ENCODE results near the gene TSPAN13. TPM values are rescaled to one million over a fixed set of nuclear protein-coding genes. Genes with fewer than 3 reads are reported as not detected.

Gene TSPAN13
- total and polyA plus RNA-seq, 10 donors: 30.1 to 53.0 (median 46.9) TPM

DNA sequence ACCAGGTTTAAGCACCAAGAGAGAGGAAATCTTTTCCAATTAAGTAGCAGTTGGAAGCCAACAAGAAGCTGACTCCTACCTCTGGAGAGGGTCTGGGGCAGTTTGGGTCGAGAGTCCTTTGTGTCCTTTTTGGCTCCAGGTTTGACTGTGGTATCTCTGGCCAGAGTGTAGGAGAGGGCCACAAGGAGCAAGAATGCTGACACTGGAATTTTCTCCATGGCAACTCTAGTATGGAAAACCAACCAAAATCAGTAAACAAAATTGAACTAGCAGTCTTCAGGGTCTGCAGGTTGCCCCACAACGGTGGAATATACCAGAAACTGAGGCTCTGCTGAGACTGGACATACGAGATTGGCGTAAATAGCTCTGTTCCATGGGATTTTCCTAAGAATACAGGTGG is 48.0 kb downstream of the TSPAN13 start:
- Histone ChIP-seq H3K27me3 (replicated peaks in 1 of 7) (no peaks in the 10 kb centered on the region), H3K27ac (no peak overlapping the region), H3K4me1 (no peaks in the 10 kb centered on the region), H3K36me3 (no peaks in the 10 kb centered on the region), H3K4me3 (no peak overlapping the region), H3K9me3 (no peaks in the 10 kb centered on the region)
- TF ChIP-seq, protein P1, sequence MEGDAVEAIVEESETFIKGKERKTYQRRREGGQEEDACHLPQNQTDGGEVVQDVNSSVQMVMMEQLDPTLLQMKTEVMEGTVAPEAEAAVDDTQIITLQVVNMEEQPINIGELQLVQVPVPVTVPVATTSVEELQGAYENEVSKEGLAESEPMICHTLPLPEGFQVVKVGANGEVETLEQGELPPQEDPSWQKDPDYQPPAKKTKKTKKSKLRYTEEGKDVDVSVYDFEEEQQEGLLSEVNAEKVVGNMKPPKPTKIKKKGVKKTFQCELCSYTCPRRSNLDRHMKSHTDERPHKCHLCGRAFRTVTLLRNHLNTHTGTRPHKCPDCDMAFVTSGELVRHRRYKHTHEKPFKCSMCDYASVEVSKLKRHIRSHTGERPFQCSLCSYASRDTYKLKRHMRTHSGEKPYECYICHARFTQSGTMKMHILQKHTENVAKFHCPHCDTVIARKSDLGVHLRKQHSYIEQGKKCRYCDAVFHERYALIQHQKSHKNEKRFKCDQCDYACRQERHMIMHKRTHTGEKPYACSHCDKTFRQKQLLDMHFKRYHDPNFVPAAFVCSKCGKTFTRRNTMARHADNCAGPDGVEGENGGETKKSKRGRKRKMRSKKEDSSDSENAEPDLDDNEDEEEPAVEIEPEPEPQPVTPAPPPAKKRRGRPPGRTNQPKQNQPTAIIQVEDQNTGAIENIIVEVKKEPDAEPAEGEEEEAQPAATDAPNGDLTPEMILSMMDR (IDR thresholded peaks at IDR 0.05 in 8 of 11, conservative IDR thresholded peaks at IDR 0.05 in 3 of 11): no peak
- no peak for TF ChIP-seq POLR2A (IDR thresholded peaks at IDR 0.05)
- TF ChIP-seq POLR2AphosphoS5 (IDR thresholded peaks at IDR 0.05): no peak
- DNase-seq: no peak
- 79 to 93% (median 91%) methylated on average over 4 of the region's 4 CpGs for WGBS, 5 donors
- intact Hi-C loops (cut with DNase I; ENCODE audit: low total_unique reads): loop anchor here (10.0 kb wide), 1 partner anchor 113 kb away; no protein-coding TSS in a partner anchor

DNA sequence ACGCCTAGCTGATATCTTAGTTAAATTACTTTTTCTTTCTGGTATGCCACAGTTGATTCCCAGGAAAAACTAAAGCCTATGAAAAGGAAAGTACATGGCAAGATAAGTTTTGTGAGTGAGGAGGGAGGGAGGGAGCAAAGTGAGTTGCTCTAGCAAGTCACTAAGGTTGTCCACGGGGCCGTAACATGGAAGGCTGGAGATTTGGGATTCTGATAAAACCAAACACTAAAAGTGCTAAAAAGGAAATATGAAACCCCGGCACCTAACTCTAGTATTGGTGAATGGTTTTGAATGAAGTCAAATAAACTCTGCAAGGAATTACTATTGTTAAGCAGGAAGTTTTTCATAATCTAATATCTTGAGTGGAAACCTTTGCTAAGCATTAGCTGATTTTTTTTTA is 49.6 kb downstream of the TSPAN13 start:
- WGBS, 5 donors: 87 to 96% (median 90%) methylated on average over 4 of the region's 4 CpGs
- Histone ChIP-seq H3K9me3 (no peaks in the 10 kb centered on the region), H3K27ac (no peak overlapping the region), H3K36me3 (no peaks in the 10 kb centered on the region), H3K4me1 (no peaks in the 10 kb centered on the region), H3K4me3 (no peak overlapping the region), H3K27me3 (replicated peaks in 1 of 7) (no peaks in the 10 kb centered on the region)
- no peak for DNase-seq
- intact Hi-C loops (cut with DNase I; ENCODE audit: low total_unique reads): loop anchor here (10.0 kb wide), 1 partner anchor 112 kb away; no protein-coding TSS in a partner anchor
- TF ChIP-seq, protein P1 (IDR thresholded peaks at IDR 0.05 in 8 of 11, conservative IDR thresholded peaks at IDR 0.05 in 3 of 11): no peak
- no peak for TF ChIP-seq POLR2A (IDR thresholded peaks at IDR 0.05)
- TF ChIP-seq POLR2AphosphoS5 (IDR thresholded peaks at IDR 0.05): no peak

DNA sequence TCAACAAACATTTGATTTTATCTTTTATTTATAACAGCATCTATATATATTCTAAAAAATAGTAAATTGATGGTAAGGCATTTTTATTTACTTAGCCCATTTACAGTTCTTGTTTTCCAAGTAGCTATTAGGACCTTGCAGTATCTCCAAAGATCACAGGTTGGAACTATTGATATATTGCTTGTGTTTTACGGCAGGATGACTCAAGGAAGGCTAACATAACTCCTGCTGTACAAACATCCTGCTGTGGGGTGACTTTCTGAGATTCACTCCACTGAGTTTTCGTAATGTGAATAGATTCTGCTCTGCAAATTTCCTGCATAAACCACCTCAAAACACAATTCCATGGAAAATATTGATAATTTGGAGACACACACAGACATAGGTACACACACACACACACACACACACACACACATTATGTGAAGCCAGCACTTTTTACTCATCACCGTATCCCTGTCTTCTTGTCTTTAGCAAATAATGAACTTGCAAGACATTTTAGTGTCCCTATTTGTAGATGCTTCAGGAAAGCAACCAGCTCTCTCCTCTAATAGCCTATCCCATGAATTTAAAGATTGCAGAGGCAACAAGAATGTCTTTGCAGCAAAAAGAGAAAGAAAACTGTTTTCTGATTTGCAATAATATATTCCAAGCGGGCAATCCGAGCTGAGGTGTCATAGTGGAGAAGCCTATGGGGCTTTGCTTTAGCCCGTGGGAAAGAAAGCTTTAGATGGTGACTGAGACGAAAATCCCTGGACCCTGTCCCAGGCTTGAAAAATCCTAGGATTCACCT is 50.5 kb downstream of the TSPAN13 start:
- 87 to 97% (median 90%) methylated on average over 7 of the region's 7 CpGs for WGBS, 5 donors
- Histone ChIP-seq H3K27ac (no peak overlapping the region), H3K27me3 (replicated peaks in 1 of 7) (no peaks in the 10 kb centered on the region), H3K9me3 (no peaks in the 10 kb centered on the region), H3K4me1 (no peaks in the 10 kb centered on the region), H3K36me3 (no peaks in the 10 kb centered on the region), H3K4me3 (no peak overlapping the region)
- intact Hi-C loops (cut with DNase I; ENCODE audit: low total_unique reads): loop anchor here (10.0 kb wide), 1 partner anchor 111 kb away; no protein-coding TSS in a partner anchor
- no peak for DNase-seq
- no peak for TF ChIP-seq POLR2A (IDR thresholded peaks at IDR 0.05)
- TF ChIP-seq, protein P1 (IDR thresholded peaks at IDR 0.05 in 8 of 11, conservative IDR thresholded peaks at IDR 0.05 in 3 of 11): no peak
- TF ChIP-seq POLR2AphosphoS5 (IDR thresholded peaks at IDR 0.05): no peak

DNA sequence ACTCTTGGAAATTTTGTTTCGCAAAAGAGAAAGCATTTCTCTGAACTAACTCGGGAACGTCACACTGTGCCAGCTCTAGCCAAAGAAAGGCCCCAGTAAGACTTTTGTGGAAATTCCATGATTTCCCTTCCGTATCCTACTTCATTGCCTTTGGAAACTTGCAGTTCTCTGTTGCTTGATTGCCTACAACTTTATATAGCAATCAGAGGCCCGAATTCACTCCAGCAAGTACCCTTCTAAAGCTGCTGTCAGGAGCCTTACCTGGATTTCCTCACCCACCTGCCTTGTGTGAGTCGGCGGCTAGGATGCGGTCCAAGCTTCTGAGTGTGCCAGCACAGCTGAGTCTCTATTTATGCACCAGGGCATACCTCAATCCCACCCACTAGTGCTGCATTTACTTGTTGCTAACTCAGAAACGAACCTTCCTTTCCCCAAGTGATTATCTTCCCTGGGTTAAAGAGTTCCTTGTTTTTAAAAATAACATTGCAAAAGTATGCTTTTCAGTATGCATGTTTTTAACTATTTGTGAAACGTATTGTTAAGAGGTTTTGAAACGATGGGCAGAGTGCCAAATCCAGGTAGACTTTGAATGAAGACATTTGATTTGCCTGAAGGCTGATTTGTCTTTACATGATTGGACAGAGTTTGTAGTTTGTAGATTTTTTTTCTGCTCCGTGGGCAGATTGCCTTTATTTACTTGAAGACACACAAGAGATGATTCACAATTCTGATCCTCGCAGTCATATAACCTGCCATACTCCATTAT is 51.3 kb downstream of the TSPAN13 start, which contains the start of gene AGR2:
AGR2 (minus strand) TSS at position 326 of the 766 bp plus-strand sequence. CDS start 3,203 bp downstream, outside the sequence.
- Histone ChIP-seq H3K4me1 (no peaks in the 10 kb centered on the region), H3K36me3 (no peaks in the 10 kb centered on the region), H3K9me3 (no peaks in the 10 kb centered on the region), H3K27ac (no peak within 1 kb of the TSS), H3K4me3 (no peak within 1 kb of the TSS), H3K27me3 (replicated peaks in 1 of 7) (no peaks in the 10 kb centered on the region)
- intact Hi-C loops (cut with DNase I; ENCODE audit: low total_unique reads): loop anchor here (10.0 kb wide), 1 partner anchor 110 kb away; no protein-coding TSS in a partner anchor
- no peak for DNase-seq
- TF ChIP-seq, protein P1 (IDR thresholded peaks at IDR 0.05 in 8 of 11, conservative IDR thresholded peaks at IDR 0.05 in 3 of 11): no peak
- 81 to 90% (median 88%) methylated on average over 13 of the region's 13 CpGs for WGBS, 5 donors
